Erythroblast (primary cell): Measurements from ENCODE around the gene PLXNA2.

Experiments used
- GATA1 ChIP-seq: IDR thresholded peaks from 2 replicates; pipeline ENCODE4 v1.6.1; 2011; ENCODE audit warnings: low read depth, mild to moderate bottlenecking, control low read depth, low read length, moderate library complexity
- POLR2A ChIP-seq: IDR thresholded peaks from 2 replicates; pipeline ENCODE4 v1.6.1; 2011; ENCODE audit warnings: mild to moderate bottlenecking, low read length

DNA sequence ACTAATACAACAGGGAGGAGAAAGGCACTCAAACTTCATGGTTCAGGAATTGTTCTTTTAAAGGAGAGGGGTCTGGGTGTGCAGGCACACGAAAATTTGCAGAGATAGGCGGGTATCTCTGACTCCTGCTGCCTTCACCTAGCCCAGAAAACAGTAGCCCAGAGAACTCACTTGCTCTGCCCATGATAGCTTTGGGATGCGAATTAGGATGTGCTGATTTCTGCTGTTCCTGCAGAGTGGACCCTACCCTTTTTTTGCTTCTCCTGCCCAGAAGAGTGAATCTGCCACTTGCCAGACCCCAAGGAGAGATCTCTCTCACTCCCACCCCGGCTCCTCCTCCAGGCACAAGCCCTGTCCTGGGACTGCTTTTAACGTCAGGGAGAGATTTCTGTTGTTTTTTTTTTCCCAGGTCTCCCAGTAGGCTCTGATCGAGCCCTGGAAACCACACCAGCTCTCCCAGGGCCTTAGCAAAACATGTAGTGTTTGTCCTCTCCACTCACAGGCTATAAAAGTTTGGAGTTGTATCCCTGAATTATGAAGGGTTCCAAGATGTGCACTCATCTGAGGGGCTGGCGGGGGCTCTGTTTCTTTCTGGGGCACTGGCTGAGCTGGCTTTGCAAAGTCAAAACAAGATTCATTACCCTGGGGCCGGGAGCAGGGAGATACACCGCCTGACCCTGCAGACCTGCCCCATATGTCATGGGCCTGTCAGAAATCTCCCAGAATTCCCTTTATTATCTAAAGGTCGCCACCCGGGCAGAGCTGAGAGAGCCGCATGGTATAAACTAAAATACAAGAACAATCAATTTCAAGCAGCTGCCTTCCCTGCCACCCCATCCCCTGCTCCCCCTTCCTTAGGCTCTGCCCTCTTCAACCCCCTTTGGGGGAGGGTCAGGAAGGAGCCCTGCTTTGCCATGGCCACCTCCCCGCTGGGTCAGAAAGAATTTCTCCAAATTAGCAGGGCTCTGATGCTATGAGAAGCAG lies 17.9 kb downstream of the PLXNA2 start:
- no peak for TF ChIP-seq POLR2A
- TF ChIP-seq GATA1 = no peak
